Measurements from ENCODE around the gene GDPD3.

The GDPD3 gene

GRCh38 chr16:30096105-30096861 lies 17.1 kb downstream of the GDPD3 start, which contains the start of gene YPEL3:
Gene YPEL3 (minus strand): TSS chr16:30096213. CDS start chr16:30095482, 731 bp downstream.
- H3K9me3 ChIP-seq, result peaks cover 19% of the 10 kb centered on the region
- no peaks in the 10 kb centered on the region; the same call in 1 of the 2 replicates for H3K36me3 ChIP-seq (replicated peaks)
- DNase-seq (ENCODE audit: low spot score in 2 of 2), result peak; percentile 79 to 93
- in situ Hi-C loops (cut with MboI; ENCODE audit: low sequenced_read_pairs), result loop anchor here (25.0 kb wide), 1 partner anchor 291 kb away; the partner anchor contains the start of genes SEPTIN1 and ZNF48
- no peaks in the 10 kb centered on the region for H3K27me3 ChIP-seq (ENCODE audit: low read depth)
- peaks cover 18% of the 10 kb centered on the region for H3K4me1 ChIP-seq
- H3K4me3 ChIP-seq, result peak within 1 kb of the TSS; percentile 30

- H3K27me3 ChIP-seq (ENCODE audit: low read depth), result no peaks in the 10 kb centered on the region
- H3K4me1 ChIP-seq, result peaks cover 18% of the 10 kb centered on the region
- in situ Hi-C loops (cut with MboI; ENCODE audit: low sequenced_read_pairs), result loop anchor here (25.0 kb wide), 1 partner anchor 292 kb away; the partner anchor contains the start of genes SEPTIN1 and ZNF48
- peak overlapping the region; percentile 21 for H3K4me3 ChIP-seq
- H3K9me3 ChIP-seq, result peaks cover 19% of the 10 kb centered on the region
- no peak for DNase-seq (ENCODE audit: low spot score in 2 of 2)
- no peaks in the 10 kb centered on the region; the same call in 1 of the 2 replicates for H3K36me3 ChIP-seq (replicated peaks)
Measured at GRCh38 chr16:30095166-30096078, 17.9 kb downstream of the GDPD3 start.

GRCh38 chr16:30094541-30095165 lies 18.7 kb downstream of the GDPD3 start:
- Histone ChIP-seq H3K4me1 (peaks cover 18% of the 10 kb centered on the region), H3K36me3 (replicated peaks) (no peaks in the 10 kb centered on the region; the same call in 1 of the 2 replicates), H3K9me3 (peaks cover 19% of the 10 kb centered on the region), H3K4me3 (no peak overlapping the region), H3K27me3 (ENCODE audit: low read depth) (no peaks in the 10 kb centered on the region)
- no peak for DNase-seq (ENCODE audit: low spot score in 2 of 2)
- in situ Hi-C loops (cut with MboI; ENCODE audit: low sequenced_read_pairs), result loop anchor here (25.0 kb wide), 1 partner anchor 293 kb away; the partner anchor contains the start of genes SEPTIN1 and ZNF48

GRCh38 chr16:30092373-30093010 lies 20.8 kb downstream of the GDPD3 start:
- Histone ChIP-seq H3K36me3 (replicated peaks) (no peaks in the 10 kb centered on the region; the same call in 1 of the 2 replicates), H3K9me3 (peaks cover 10% of the 10 kb centered on the region), H3K27me3 (ENCODE audit: low read depth) (no peaks in the 10 kb centered on the region), H3K4me3 (peak overlapping the region; percentile 40), H3K4me1 (peaks cover 18% of the 10 kb centered on the region)
- in situ Hi-C loops (cut with MboI; ENCODE audit: low sequenced_read_pairs), result loop anchor here (25.0 kb wide), 1 partner anchor 295 kb away; the partner anchor contains the start of genes SEPTIN1 and ZNF48
- peak; percentile 89 to 93 for DNase-seq (ENCODE audit: low spot score in 2 of 2)

- in situ Hi-C loops (cut with MboI; ENCODE audit: low sequenced_read_pairs), result loop anchor here (25.0 kb wide), 1 partner anchor 296 kb away; the partner anchor contains the start of genes SEPTIN1 and ZNF48
- no peaks in the 10 kb centered on the region; the same call in 1 of the 2 replicates for H3K36me3 ChIP-seq (replicated peaks)
- peaks cover 3% of the 10 kb centered on the region for H3K9me3 ChIP-seq
- DNase-seq (ENCODE audit: low spot score in 2 of 2), result peak; percentile 92 to 95
- no peaks in the 10 kb centered on the region for H3K27me3 ChIP-seq (ENCODE audit: low read depth)
- peaks cover 18% of the 10 kb centered on the region for H3K4me1 ChIP-seq
- H3K4me3 ChIP-seq, result peak within 1 kb of the TSS; percentile 40
Measured at GRCh38 chr16:30091474-30092372, 21.6 kb downstream of the GDPD3 start, which contains the start of gene TBX6. Gene TBX6 (minus strand): TSS chr16:30091924. CDS start chr16:30091193, 731 bp downstream.

GRCh38 chr16:30090610-30091331 lies 22.6 kb downstream of the GDPD3 start:
- no peaks in the 10 kb centered on the region for H3K9me3 ChIP-seq
- H3K4me3 ChIP-seq, result no peak overlapping the region
- no peaks in the 10 kb centered on the region for H3K27me3 ChIP-seq (ENCODE audit: low read depth)
- in situ Hi-C loops (cut with MboI; ENCODE audit: low sequenced_read_pairs), result loop anchor here (25.0 kb wide), 1 partner anchor 297 kb away; the partner anchor contains the start of genes SEPTIN1 and ZNF48
- no peak for DNase-seq (ENCODE audit: low spot score in 2 of 2)
- peaks cover 15% of the 10 kb centered on the region for H3K4me1 ChIP-seq
- no peaks in the 10 kb centered on the region; the same call in 1 of the 2 replicates for H3K36me3 ChIP-seq (replicated peaks)

- Histone ChIP-seq H3K9me3 (no peaks in the 10 kb centered on the region), H3K4me3 (no peak overlapping the region), H3K4me1 (peaks cover 13% of the 10 kb centered on the region), H3K36me3 (replicated peaks) (peaks cover 15% of the 10 kb centered on the region), H3K27me3 (ENCODE audit: low read depth) (no peaks in the 10 kb centered on the region)
- in situ Hi-C loops (cut with MboI; ENCODE audit: low sequenced_read_pairs), result loop anchor here (25.0 kb wide), 1 partner anchor 298 kb away; the partner anchor contains the start of genes SEPTIN1 and ZNF48
- DNase-seq (ENCODE audit: low spot score in 2 of 2), result no peak
Measured at GRCh38 chr16:30088832-30089624, 24.3 kb downstream of the GDPD3 start.

- Histone ChIP-seq H3K4me3 (no peak overlapping the region), H3K4me1 (peaks cover 13% of the 10 kb centered on the region), H3K27me3 (ENCODE audit: low read depth) (no peaks in the 10 kb centered on the region), H3K9me3 (no peaks in the 10 kb centered on the region), H3K36me3 (replicated peaks) (peaks cover 22% of the 10 kb centered on the region)
- no peak for DNase-seq (ENCODE audit: low spot score in 2 of 2)
- in situ Hi-C loops (cut with MboI; ENCODE audit: low sequenced_read_pairs), result loop anchor here (25.0 kb wide), 1 partner anchor 299 kb away; the partner anchor contains the start of genes SEPTIN1 and ZNF48
Measured at GRCh38 chr16:30088237-30088831, 25.0 kb downstream of the GDPD3 start.

- no peaks in the 10 kb centered on the region for H3K9me3 ChIP-seq
- H3K4me1 ChIP-seq, result peaks cover 7% of the 10 kb centered on the region
- H3K36me3 ChIP-seq (replicated peaks), result peaks cover 32% of the 10 kb centered on the region
- DNase-seq (ENCODE audit: low spot score in 2 of 2), result no peak
- H3K27me3 ChIP-seq (ENCODE audit: low read depth), result no peaks in the 10 kb centered on the region
- H3K4me3 ChIP-seq, result no peak overlapping the region
- in situ Hi-C loops (cut with MboI; ENCODE audit: low sequenced_read_pairs), result loop anchor here (25.0 kb wide), 1 partner anchor 300 kb away; the partner anchor contains the start of genes SEPTIN1 and ZNF48
Measured at GRCh38 chr16:30087181-30087898, 26.0 kb downstream of the GDPD3 start.
